Subcutaneous abdominal adipose tissue (tissue), 5 donors: ENCODE data around the gene PBXIP1.
A peak's percentile ranks its signal among the peaks of the same experiment; 100 is the strongest.
"Not testable (repeated sequence)": the region's sequence is repeated elsewhere in the genome, so short reads cannot be mapped to it uniquely, and the experiment has no call there.

ENCODE experiments used
- H3K27ac ChIP-seq: one replicate; pipeline ENCODE4 v1.7.0; 2013; ENCODE audit warnings: low read depth, mild to moderate bottlenecking, inconsistent platforms, low read length, moderate library complexity
- H3K27me3 ChIP-seq, 5 donors: one replicate each; pipeline ENCODE4 v1.7.0; 2013; ENCODE audit warnings: low read length in 5 of 5, inconsistent platforms in 1 of 5; ENCODE audit not compliant: control insufficient read depth in 5 of 5, insufficient read depth in 4 of 5
- H3K36me3 ChIP-seq, 5 donors: one replicate each; pipeline ENCODE4 v1.7.0; 2013; ENCODE audit warnings: low read length in 5 of 5; ENCODE audit not compliant: control insufficient read depth in 5 of 5, insufficient read depth in 5 of 5
- H3K4me1 ChIP-seq, 5 donors: one replicate each; pipeline ENCODE4 v1.7.0; 2013; ENCODE audit warnings: low read length in 5 of 5, mild to moderate bottlenecking in 3 of 5, moderate library complexity in 1 of 5; ENCODE audit not compliant: control insufficient read depth in 5 of 5, insufficient read depth in 5 of 5
- H3K4me3 ChIP-seq, 5 donors: one replicate each; pipeline ENCODE4 v1.7.0; 2013; ENCODE audit warnings: low read length in 5 of 5, low read depth in 1 of 5
- H3K9ac ChIP-seq, 5 donors: one replicate each; pipeline ENCODE4 v1.7.0; 2013; ENCODE audit warnings: low read length in 5 of 5, mild to moderate bottlenecking in 4 of 5, moderate library complexity in 3 of 5
- H3K9me3 ChIP-seq, 5 donors: one replicate each; pipeline ENCODE4 v1.7.0; 2013; ENCODE audit warnings: low read length in 5 of 5; ENCODE audit not compliant: control insufficient read depth in 5 of 5
- donor health status: healthy.
- donor health status: healthy.
- donor health status: healthy.
- donor health status: healthy.
- donor health status: healthy.

PBXIP1 gene

DNA sequence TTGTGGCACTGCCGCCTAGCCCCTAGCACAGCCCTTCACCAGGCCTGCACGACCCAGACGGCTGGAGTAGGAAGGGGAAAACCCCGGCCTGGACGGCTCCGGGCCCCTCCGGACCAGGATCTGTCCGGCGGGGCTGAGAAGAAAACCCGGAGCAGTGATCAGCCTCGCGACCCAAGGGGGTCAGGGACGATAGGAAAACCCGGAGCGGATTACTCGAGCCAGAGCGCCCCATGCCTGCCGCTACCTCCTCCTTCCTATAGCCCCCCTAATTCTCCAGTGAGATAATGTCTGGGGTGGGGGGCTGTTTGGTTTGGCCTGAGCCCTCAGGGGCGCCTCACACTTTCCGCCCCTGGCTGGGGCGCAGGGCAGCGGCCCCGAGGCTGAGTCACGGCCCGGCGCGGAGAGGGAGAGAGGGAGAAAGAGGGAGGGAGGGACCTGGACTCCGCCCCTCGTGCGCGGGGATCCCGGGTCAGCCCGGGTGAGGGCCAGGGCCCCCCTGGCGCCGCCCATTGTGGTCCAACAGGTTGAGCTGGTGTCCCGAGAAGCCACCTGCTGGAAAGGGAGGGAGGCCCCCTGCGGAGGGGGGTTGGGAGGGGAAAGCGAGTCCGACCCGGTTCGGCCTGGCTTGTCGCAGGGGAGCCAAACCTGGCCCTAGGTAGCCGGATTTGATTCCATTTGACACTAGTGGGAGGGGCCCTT, 45.0 kb upstream of the PBXIP1 start:
- H3K9me3 ChIP-seq = no peaks in the 10 kb centered on the region
- H3K36me3 ChIP-seq = no peaks in the 10 kb centered on the region
- peak overlapping the region; percentile 97 for H3K27ac ChIP-seq
- peaks cover 5 to 69% (median 53%) of the 10 kb centered on the region in 5 donors for H3K4me1 ChIP-seq
- no peaks in the 10 kb centered on the region for H3K27me3 ChIP-seq
- H3K9ac ChIP-seq = peak overlapping the region; percentile 11 to 91 (median 82)
- H3K4me3 ChIP-seq = peak overlapping the region; percentile 77 to 97 (median 78)

GRCh38 chr1:155000411-155000725, 44.5 kb upstream of the PBXIP1 start:
- peak overlapping the region in 4 of 5 donors; percentile 55 to 85 (median 79) for H3K9ac ChIP-seq
- H3K27me3 ChIP-seq = no peaks in the 10 kb centered on the region
- H3K4me1 ChIP-seq = peaks cover 5 to 64% (median 51%) of the 10 kb centered on the region in 5 donors

GRCh38 chr1:154999571-155000410, 43.9 kb upstream of the PBXIP1 start:
- Histone ChIP-seq H3K4me3 (peak overlapping the region; percentile 56 to 97 (median 78)), H3K27me3 (no peaks in the 10 kb centered on the region), H3K4me1 (peaks cover 5 to 59% (median 46%) of the 10 kb centered on the region in 5 donors), H3K9me3 (no peaks in the 10 kb centered on the region), H3K9ac (peak overlapping the region in 4 of 5 donors; percentile 55 to 81 (median 74)), H3K27ac (peak overlapping the region; percentile 97), H3K36me3 (no peaks in the 10 kb centered on the region)

More at GRCh38 chr1:155000411-155000725, 44.5 kb upstream of the PBXIP1 start:
- Histone ChIP-seq H3K9me3 (no peaks in the 10 kb centered on the region), H3K4me3 (peak overlapping the region; percentile 77 to 97 (median 78)), H3K36me3 (no peaks in the 10 kb centered on the region), H3K27ac (peak overlapping the region; percentile 97)

DNA sequence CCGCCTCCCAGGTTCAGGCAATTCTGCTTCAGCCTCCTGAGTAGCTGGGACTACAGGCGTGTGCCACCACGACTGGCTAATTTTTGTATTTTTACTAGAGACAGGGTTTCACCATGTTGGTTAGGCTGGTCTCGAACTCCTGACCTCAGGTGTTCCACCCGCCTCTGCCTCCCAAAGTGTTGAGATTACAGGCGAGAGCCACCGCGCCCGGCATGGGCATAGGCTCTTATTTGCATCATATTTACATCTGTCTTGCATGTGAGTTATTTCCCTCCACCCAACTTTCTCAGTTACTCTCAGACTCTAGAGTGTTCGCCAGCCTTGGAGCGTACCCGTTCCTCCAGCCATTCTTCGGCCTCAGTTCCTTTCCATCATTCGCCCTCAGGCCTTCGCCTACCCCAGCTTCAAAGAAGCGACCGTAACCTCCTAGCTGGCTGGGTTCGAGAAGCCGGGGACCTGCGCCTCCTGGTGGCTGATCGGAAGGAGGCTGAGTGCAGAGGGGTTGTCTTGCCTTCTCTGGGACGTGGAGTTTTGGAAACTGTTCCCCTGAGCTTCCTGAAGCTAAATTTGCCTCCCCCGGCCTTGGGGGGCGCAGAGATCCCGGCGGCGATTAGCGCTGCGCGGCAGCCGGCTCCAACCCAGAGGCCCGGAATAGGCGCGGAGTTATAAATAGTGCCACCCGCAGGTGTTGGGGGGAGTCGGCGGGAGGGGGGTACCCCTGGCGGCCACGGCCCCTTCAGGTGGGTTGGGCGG, 43.1 kb upstream of the PBXIP1 start:
- Histone ChIP-seq H3K4me3 (peak overlapping the region; percentile 19 to 57 (median 39)), H3K36me3 (no peaks in the 10 kb centered on the region), H3K9ac (peak overlapping the region in 2 of 5 donors; percentile 22 to 69), H3K9me3 (no peaks in the 10 kb centered on the region), H3K27ac (peak overlapping the region; percentile 97), H3K4me1 (peaks cover 2 to 53% (median 38%) of the 10 kb centered on the region in 5 donors), H3K27me3 (no peaks in the 10 kb centered on the region)

- H3K9ac ChIP-seq = peak overlapping the region in 1 of 5 donors; percentile 51
- no peaks in the 10 kb centered on the region for H3K9me3 ChIP-seq
- H3K27me3 ChIP-seq = no peaks in the 10 kb centered on the region
- H3K36me3 ChIP-seq = no peaks in the 10 kb centered on the region
- no peak overlapping the region for H3K4me3 ChIP-seq
- peaks cover 2 to 48% (median 36%) of the 10 kb centered on the region in 5 donors for H3K4me1 ChIP-seq
- H3K27ac ChIP-seq = peak overlapping the region; percentile 66
These were observed 42.4 kb upstream of the PBXIP1 start for GRCh38 chr1:154998201-154998780.

GRCh38 chr1:154996966-154997701, 41.2 kb upstream of the PBXIP1 start:
- H3K36me3 ChIP-seq = peaks cover 0 to 9% (median 4%) of the 10 kb centered on the region in 5 donors
- no peak overlapping the region for H3K4me3 ChIP-seq
- no peaks in the 10 kb centered on the region for H3K27me3 ChIP-seq
- peak overlapping the region in 1 of 5 donors; percentile 47 for H3K9ac ChIP-seq
- peaks cover 2 to 47% (median 30%) of the 10 kb centered on the region in 5 donors for H3K4me1 ChIP-seq
- peak overlapping the region; percentile 66 for H3K27ac ChIP-seq
- H3K9me3 ChIP-seq = no peaks in the 10 kb centered on the region

DNA sequence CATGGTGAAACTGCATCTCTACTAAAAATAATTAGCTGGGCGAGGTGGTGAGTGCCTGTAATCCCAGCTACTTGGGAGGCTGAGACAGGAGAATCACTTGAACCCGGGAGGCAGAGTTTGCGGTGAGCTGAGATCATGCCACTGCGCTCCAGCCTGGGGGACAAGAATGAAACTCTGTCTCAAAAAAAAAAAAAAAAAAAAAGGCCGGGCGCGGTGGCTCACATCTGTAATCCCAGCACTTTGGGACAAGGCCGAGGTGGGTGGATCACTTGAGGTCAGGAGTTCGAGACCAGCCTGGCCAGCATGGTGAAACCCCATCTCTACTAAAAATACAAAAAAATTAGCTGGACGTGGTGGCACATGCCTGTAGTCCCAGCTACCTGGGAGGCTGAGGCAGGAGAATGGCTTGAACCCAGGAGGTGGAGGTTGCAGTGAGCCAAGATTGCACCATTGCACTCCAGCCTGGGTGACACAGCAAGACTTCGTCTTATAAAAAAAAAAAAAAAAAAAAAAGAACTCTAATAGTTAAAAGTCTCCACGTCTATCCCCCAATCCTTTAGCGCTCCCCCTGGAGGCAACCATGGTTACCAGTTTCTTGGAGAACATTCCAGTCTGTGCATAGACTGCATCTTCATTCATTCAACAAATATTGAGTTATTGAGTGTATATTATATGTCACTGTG, 39.5 kb upstream of the PBXIP1 start:
- not testable (repeated sequence) for H3K27me3 ChIP-seq, H3K4me3 ChIP-seq, H3K9ac ChIP-seq, H3K9me3 ChIP-seq
- peaks cover 2 to 38% (median 25%) of the 10 kb centered on the region in 5 donors for H3K4me1 ChIP-seq
- H3K36me3 ChIP-seq = peaks cover 0 to 13% (median 7%) of the 10 kb centered on the region in 5 donors
- peak overlapping the region; percentile 84 for H3K27ac ChIP-seq

- Histone ChIP-seq H3K9me3 (no peaks in the 10 kb centered on the region), H3K9ac (peak overlapping the region in 2 of 5 donors; percentile 25 to 33), H3K27ac (peak overlapping the region; percentile 78), H3K27me3 (no peaks in the 10 kb centered on the region), H3K4me3 (no peak overlapping the region), H3K36me3 (peaks cover 0 to 22% (median 14%) of the 10 kb centered on the region in 5 donors), H3K4me1 (peaks cover 2 to 30% (median 18%) of the 10 kb centered on the region in 5 donors)
These were observed 38.7 kb upstream of the PBXIP1 start for GRCh38 chr1:154994591-154994990.

DNA sequence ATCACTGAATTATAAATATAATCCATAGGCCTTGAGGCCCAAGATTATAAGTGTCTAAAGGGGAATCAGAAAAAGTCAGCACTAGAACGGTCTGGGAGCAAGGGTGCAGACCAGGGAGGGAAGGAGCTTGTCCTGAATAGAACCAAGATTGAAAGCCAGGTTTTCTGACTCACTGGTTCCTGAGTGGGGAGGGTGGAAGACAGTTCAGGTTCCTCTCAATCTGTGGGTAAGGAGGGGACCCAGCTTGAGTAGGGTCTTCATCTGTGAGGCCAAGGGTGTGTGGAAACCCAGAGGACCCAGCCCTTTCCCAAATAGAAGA, 38.3 kb upstream of the PBXIP1 start:
- Histone ChIP-seq H3K4me1 (peaks cover 2 to 29% (median 15%) of the 10 kb centered on the region in 5 donors), H3K27me3 (no peaks in the 10 kb centered on the region)

More for the DNA sequence above, 38.3 kb upstream of the PBXIP1 start:
- Histone ChIP-seq H3K27ac (peak overlapping the region; percentile 78), H3K9ac (peak overlapping the region in 2 of 5 donors; percentile 25 to 33), H3K36me3 (peaks cover 0 to 25% (median 17%) of the 10 kb centered on the region in 5 donors), H3K4me3 (no peak overlapping the region), H3K9me3 (no peaks in the 10 kb centered on the region)
